ENCODE measurements around the gene ATP6V0E2. TPM values are rescaled to one million over a fixed set of nuclear protein-coding genes. Genes with fewer than 3 reads are reported as not detected.

Gene ATP6V0E2
- total RNA-seq, 2 donors from 2014 or later = 15.3 to 16.1 TPM

- Mint-ChIP-seq H3K27me3 (ENCODE audit: insufficient read depth) (no peaks in the 10 kb centered on the region), H3K27ac (no peak overlapping the region), H3K36me3 (ENCODE audit: low read depth) (no peaks in the 10 kb centered on the region), H3K4me3 (no peak overlapping the region), H3K4me1 (no peaks in the 10 kb centered on the region), H3K9me3 (peaks cover 7% of the 10 kb centered on the region)
- Histone ChIP-seq H3K27me3 (ENCODE audit: control insufficient read depth, insufficient read depth, low read length, poor library complexity, severe bottlenecking) (no peaks in the 10 kb centered on the region), H3K27ac (ENCODE audit: low read depth, low read length) (no peak overlapping the region), H3K9ac (ENCODE audit: extremely low read depth, low read length, poor library complexity, severe bottlenecking) (no peak overlapping the region), H3K4me1 (ENCODE audit: control insufficient read depth, insufficient read depth, low read length) (no peaks in the 10 kb centered on the region), H3K4me3 (ENCODE audit: low read length) (no peak overlapping the region), H3K9me3 (ENCODE audit: control insufficient read depth, low read length) (no peaks in the 10 kb centered on the region), H3K36me3 (ENCODE audit: control insufficient read depth, insufficient read depth, low read length) (no peaks in the 10 kb centered on the region)
- WGBS, 2 experiments (ENCODE audit: insufficient coverage in 1 of 2, insufficient read length in 1 of 2) = 90 to 98% methylated on average over 12 to 19 of the region's 19 CpGs
- no peak for TF ChIP-seq CTCF (conservative IDR thresholded peaks at IDR 0.05)
- DNase-seq = no peak
These were observed 48.8 kb upstream of the ATP6V0E2 start for GRCh38 chr7:149824748-149825566.

- TF ChIP-seq CTCF (conservative IDR thresholded peaks at IDR 0.05) = no peak
- H3K9me3 Mint-ChIP-seq = peaks cover 7% of the 10 kb centered on the region
- H3K27ac ChIP-seq (ENCODE audit: low read depth, low read length) = no peak overlapping the region
These were observed 48.0 kb upstream of the ATP6V0E2 start for GRCh38 chr7:149825567-149826343.

GRCh38 chr7:149826344-149827088 lies 47.3 kb upstream of the ATP6V0E2 start:
- Histone ChIP-seq H3K9ac (ENCODE audit: extremely low read depth, low read length, poor library complexity, severe bottlenecking) (no peak overlapping the region), H3K9me3 (ENCODE audit: control insufficient read depth, low read length) (no peaks in the 10 kb centered on the region), H3K27ac (ENCODE audit: low read depth, low read length) (no peak overlapping the region), H3K4me3 (ENCODE audit: low read length) (no peak overlapping the region), H3K36me3 (ENCODE audit: control insufficient read depth, insufficient read depth, low read length) (no peaks in the 10 kb centered on the region), H3K27me3 (ENCODE audit: control insufficient read depth, insufficient read depth, low read length, poor library complexity, severe bottlenecking) (no peaks in the 10 kb centered on the region), H3K4me1 (ENCODE audit: control insufficient read depth, insufficient read depth, low read length) (no peaks in the 10 kb centered on the region)
- H3K36me3 Mint-ChIP-seq (ENCODE audit: low read depth) = no peaks in the 10 kb centered on the region
- H3K27ac Mint-ChIP-seq = no peak overlapping the region
- peaks cover 3% of the 10 kb centered on the region for H3K27me3 Mint-ChIP-seq (ENCODE audit: insufficient read depth)
- peaks cover 7% of the 10 kb centered on the region for H3K9me3 Mint-ChIP-seq
- H3K4me1 Mint-ChIP-seq = peaks cover under 1% of the 10 kb centered on the region
- 87 to 100% methylated on average over 4 to 12 of the region's 12 CpGs for WGBS, 2 experiments (ENCODE audit: insufficient coverage in 1 of 2, insufficient read length in 1 of 2)
- DNase-seq = no peak
- no peak for TF ChIP-seq CTCF (conservative IDR thresholded peaks at IDR 0.05)
- no peak overlapping the region for H3K4me3 Mint-ChIP-seq

More at GRCh38 chr7:149825567-149826343, 48.0 kb upstream of the ATP6V0E2 start:
- no peak overlapping the region for H3K9ac ChIP-seq (ENCODE audit: extremely low read depth, low read length, poor library complexity, severe bottlenecking)
- no peak for DNase-seq
- Mint-ChIP-seq H3K4me3 (no peak overlapping the region), H3K27ac (no peak overlapping the region), H3K36me3 (ENCODE audit: low read depth) (no peaks in the 10 kb centered on the region), H3K27me3 (ENCODE audit: insufficient read depth) (peaks cover 2% of the 10 kb centered on the region), H3K4me1 (no peaks in the 10 kb centered on the region)
- WGBS, 2 experiments (ENCODE audit: insufficient coverage in 1 of 2, insufficient read length in 1 of 2) = 90 to 92% methylated on average over 7 to 19 of the region's 19 CpGs
- no peaks in the 10 kb centered on the region for H3K27me3 ChIP-seq (ENCODE audit: control insufficient read depth, insufficient read depth, low read length, poor library complexity, severe bottlenecking)
- no peaks in the 10 kb centered on the region for H3K4me1 ChIP-seq (ENCODE audit: control insufficient read depth, insufficient read depth, low read length)
- H3K36me3 ChIP-seq (ENCODE audit: control insufficient read depth, insufficient read depth, low read length) = no peaks in the 10 kb centered on the region
- no peaks in the 10 kb centered on the region for H3K9me3 ChIP-seq (ENCODE audit: control insufficient read depth, low read length)
- H3K4me3 ChIP-seq (ENCODE audit: low read length) = no peak overlapping the region

All from endodermal cell (in vitro differentiated cells).